Kidney tubule cell (primary cell): Measurements from ENCODE around the gene GOSR1.

Experiments
- DNase-seq: peaks from one replicate; pipeline ENCODE4 v3.0.0-alpha.2; 2018; ENCODE audit warnings: low spot score

Gene GOSR1

GRCh38 chr17:30576326-30576861 is 99.2 kb downstream of the GOSR1 start:
- no peak for DNase-seq
